Fibroblast of the aortic adventitia (primary cell): Measurements from ENCODE around the gene NRXN2. TPM values are rescaled to one million over a fixed set of nuclear protein-coding genes. Genes with fewer than 3 reads are reported as not detected.
A peak's percentile ranks its signal among the peaks of the same experiment; 100 is the strongest.

ENCODE experiments used
- DNase-seq: peaks from one replicate; pipeline ENCODE4 v3.0.0-alpha.2; 2010; ENCODE audit warnings: low read depth
- H3K4me3 ChIP-seq: 2 replicates; pipeline ENCODE4 v1.5.1; 2011; ENCODE audit warnings: low read depth, mild to moderate bottlenecking, control low read depth, low read length, moderate library complexity
- total RNA-seq: library from RNA; depleted of rRNA; stranded (reverse); fragments of >200 nt; gene quantifications from 2 replicates; pipeline ENCODE4 v1.2.3, GENCODE V29; 2012; ENCODE audit warnings: low replicate concordance
- TF ChIP-seq, protein P1 (sequence below): IDR thresholded peaks from 2 replicates; pipeline ENCODE4 v1.5.1; 2011; ENCODE audit warnings: mild to moderate bottlenecking, low read length, control low read depth, inconsistent platforms; ENCODE audit not compliant: insufficient read depth

The NRXN2 gene
- total RNA-seq, 1 donor: 3.3 TPM

DNA sequence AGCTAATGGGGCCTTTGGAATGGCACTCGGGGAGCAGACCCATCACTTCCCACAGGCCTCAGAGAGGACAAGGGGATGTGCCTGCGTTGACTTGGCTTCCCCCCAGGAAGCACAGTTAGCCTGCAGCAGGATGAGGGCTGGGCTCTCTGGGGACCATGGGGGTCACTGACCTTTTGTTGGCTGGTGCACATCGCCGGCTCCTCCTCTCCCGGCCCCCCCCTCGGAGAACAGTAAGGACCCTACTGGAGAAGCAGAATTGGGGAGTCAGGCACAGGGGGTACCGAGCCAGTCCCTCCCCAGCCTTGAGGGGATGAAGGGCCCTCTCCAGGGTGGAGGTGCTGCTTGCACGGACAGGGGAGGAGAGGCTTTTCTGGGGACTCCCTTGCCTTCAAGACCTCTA lies 32.8 kb downstream of the NRXN2 start:
- TF ChIP-seq, protein P1, sequence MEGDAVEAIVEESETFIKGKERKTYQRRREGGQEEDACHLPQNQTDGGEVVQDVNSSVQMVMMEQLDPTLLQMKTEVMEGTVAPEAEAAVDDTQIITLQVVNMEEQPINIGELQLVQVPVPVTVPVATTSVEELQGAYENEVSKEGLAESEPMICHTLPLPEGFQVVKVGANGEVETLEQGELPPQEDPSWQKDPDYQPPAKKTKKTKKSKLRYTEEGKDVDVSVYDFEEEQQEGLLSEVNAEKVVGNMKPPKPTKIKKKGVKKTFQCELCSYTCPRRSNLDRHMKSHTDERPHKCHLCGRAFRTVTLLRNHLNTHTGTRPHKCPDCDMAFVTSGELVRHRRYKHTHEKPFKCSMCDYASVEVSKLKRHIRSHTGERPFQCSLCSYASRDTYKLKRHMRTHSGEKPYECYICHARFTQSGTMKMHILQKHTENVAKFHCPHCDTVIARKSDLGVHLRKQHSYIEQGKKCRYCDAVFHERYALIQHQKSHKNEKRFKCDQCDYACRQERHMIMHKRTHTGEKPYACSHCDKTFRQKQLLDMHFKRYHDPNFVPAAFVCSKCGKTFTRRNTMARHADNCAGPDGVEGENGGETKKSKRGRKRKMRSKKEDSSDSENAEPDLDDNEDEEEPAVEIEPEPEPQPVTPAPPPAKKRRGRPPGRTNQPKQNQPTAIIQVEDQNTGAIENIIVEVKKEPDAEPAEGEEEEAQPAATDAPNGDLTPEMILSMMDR: no peak
- no peak for DNase-seq
- H3K4me3 ChIP-seq: no peak overlapping the region

DNA sequence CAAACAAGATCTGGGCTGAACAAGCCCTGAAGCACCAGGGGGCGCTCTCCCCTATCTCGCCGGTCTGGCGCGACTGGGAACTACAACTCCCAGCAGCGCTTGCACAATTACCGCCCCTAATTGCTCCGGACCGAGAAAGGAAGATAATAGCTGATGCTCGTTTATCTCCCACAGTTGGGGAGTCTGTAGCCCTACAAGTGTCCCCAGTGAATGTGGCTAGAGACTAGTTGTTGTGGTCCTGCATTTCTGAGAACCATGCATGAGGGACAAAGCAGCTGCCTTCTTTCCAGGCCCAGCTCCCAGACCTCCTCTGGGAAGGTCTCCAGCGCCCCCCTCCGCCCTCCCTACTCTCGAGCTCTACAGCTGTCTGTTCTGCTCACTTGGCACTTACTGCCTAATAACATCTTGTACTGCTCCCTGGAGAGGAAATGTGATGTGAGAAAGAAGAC lies 34.4 kb downstream of the NRXN2 start:
- peak overlapping the region; percentile 52 for H3K4me3 ChIP-seq
- TF ChIP-seq, protein P1: peak; percentile 92
- DNase-seq: peak; percentile 85

DNA sequence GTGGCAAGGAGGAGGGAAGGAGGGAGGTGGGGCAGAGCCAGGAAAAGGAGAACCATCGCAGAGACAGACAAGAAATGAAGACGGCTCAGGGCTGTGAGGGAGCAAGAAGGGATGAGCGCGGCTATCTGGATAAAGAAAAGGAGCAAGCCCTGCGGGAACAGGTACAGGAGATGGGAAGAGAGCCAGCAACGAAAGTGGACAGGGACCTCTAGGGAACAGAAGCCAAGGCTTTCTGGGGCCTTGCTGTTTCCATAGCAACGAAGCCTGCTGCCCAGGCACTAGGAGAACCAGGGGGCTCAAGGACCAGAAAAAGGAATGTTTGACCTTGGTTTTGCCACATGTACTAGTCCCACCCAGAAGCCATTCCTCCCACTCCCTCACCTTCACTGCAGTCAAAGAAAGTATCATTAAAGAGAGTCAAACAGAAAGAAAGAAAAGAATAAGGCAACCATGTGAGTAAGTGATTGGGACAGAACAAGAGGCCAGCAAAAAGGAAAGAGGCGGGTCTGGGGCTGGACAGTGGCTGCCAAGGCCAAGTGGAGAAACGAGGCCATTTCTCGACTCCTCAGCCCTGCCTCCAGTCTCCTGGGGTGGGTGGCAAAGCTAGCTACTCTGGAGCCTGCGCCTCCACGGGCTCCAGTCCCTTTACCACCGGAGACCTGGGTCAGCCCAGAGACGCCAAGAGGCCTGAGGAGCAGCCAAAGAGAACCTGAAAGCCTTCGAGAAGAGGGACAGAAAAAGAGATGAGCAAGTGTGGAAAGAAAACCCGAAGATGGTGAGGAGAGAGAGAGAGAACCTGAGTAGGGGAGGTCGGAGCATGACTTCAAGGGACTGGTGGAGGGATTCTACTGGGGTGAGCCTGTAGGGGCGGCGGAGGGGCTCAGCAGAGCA lies 35.1 kb downstream of the NRXN2 start:
- TF ChIP-seq, protein P1: no peak
- DNase-seq: peak; percentile 16
- H3K4me3 ChIP-seq: no peak overlapping the region

DNA sequence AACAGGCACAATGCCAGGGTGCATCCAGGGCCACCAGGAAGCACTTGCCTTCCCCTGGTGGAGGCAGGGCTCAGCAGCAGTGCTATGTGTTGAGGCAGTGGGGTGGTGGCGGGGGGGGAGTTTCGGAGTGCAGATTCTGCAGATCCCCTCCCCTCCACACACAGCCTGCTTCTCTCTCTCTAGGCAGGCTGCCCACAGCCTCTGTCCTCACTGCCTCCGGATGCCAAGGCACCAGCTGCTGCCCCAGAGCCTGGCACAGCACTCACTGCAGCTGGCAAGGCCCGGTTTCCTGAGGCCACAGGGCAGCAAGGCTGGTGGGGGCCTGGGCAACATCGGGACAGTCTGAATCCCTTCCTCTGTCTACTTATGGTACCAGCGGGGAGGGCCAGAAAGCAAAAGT lies 35.8 kb downstream of the NRXN2 start:
- DNase-seq: no peak
- no peak overlapping the region for H3K4me3 ChIP-seq
- TF ChIP-seq, protein P1: no peak

DNA sequence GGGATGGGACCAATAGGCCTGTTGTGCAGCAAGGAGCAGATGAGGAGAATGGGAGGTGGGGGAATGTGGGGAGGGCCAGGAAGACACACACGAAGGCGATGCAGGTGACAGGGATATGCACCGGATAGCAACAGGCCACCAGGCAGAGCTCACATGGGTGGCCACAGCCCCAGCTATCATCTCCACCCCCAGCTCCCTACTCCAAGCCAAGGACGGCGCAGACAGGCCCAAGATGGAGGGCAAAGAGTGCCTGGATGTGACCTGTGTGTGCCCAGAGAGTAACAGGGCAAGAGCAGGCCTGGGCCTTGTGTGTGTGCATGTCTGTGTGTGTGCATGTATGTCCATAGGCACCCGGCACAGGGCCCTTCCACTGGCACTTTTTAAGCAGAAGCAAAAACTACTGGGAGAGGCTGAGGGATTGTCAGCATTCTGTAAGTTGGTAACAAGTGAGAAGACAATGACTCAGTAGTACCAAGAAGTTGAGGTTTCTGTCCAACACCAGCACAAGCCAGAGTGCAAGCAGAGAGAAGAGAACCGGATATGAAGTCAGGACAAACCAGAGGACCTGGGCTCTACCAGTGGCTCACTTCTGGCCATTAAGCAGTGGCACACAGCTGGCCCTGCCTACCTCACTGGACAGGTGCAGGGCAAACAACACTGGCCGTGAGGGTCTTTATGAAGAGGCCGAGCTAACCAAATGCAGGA lies 36.4 kb downstream of the NRXN2 start:
- TF ChIP-seq, protein P1: no peak
- no peak overlapping the region for H3K4me3 ChIP-seq
- DNase-seq: no peak

DNA sequence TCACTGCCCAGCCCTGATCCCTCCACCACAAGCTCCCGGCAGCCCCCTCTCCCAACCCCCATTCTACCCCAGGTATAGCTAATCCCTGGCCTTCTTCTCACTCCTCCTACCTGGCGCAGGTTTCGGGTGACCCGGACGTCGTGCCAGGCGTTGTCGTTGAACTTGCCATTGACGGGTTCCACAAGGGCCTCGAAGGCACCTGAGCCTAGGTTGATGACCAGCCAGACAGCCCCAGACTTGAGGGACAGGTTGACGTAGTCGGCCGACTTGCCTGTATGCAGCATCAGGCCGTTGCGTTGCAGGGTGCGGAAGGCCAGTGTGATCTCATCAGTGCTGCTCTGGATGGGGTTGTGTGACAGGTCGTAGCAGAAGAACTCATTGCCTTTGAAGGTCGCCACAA lies 37.5 kb downstream of the NRXN2 start:
- TF ChIP-seq, protein P1: no peak
- DNase-seq: no peak
- H3K4me3 ChIP-seq: no peak overlapping the region
